DND-41 (cell line): Measurements from ENCODE around the gene RRP15.

Experiments used
- EZH2 ChIP-seq: IDR thresholded peaks from 3 replicates; pipeline ENCODE4 v1.6.1; 2012; ENCODE audit warnings: borderline replicate concordance, low read depth, mild to moderate bottlenecking, moderate library complexity, low read length, inconsistent platforms; ENCODE audit not compliant: severe bottlenecking
- TF ChIP-seq, protein P1 (sequence below): IDR thresholded peaks from 2 replicates; pipeline ENCODE4 v1.5.1; 2012; ENCODE audit warnings: borderline replicate concordance, low read length, moderate library complexity, mild to moderate bottlenecking; ENCODE audit not compliant: poor library complexity, severe bottlenecking; ENCODE audit errors: extremely low read depth

DNA sequence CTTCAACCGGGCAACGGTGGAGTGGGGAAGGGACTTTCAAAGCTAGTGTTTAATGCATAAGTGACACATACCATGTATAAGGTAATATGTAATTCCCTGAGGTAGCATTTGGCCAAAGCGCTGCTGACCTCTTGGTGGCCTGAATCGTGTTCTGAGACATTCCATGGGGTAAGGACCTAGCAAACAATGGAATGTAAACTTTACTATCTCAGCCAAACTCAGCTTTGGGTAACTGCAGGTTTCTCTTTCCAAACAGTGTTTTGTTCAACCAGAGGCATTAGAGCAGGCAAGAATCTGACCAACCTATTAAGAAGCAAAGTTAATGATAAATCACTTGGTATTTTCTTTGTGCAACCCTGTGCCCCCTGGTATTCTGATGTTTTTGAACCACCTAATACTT lies 82.0 kb downstream of the RRP15 start:
- TF ChIP-seq, protein P1, sequence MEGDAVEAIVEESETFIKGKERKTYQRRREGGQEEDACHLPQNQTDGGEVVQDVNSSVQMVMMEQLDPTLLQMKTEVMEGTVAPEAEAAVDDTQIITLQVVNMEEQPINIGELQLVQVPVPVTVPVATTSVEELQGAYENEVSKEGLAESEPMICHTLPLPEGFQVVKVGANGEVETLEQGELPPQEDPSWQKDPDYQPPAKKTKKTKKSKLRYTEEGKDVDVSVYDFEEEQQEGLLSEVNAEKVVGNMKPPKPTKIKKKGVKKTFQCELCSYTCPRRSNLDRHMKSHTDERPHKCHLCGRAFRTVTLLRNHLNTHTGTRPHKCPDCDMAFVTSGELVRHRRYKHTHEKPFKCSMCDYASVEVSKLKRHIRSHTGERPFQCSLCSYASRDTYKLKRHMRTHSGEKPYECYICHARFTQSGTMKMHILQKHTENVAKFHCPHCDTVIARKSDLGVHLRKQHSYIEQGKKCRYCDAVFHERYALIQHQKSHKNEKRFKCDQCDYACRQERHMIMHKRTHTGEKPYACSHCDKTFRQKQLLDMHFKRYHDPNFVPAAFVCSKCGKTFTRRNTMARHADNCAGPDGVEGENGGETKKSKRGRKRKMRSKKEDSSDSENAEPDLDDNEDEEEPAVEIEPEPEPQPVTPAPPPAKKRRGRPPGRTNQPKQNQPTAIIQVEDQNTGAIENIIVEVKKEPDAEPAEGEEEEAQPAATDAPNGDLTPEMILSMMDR: no peak
- TF ChIP-seq EZH2: no peak
